IMR-90 (cell line): ENCODE measurements around the gene WNK4. TPM values are rescaled to one million over a fixed set of nuclear protein-coding genes. Genes with fewer than 3 reads are reported as not detected.

Source experiments
- ATAC-seq: fragments of 200-7000 bp; cut with Tn5 transposase; 2 replicates; pipeline ENCODE4 v1.9.1; 2020; ENCODE audit warnings: low read depth, mild to moderate bottlenecking, moderate library complexity
- BruUV-seq: library from RNA; stranded (reverse); fragments of 400-500 nt; replicated peaks from 2 replicates; lab custom pipeline; 2021; lab: Mats Ljungman, UMichigan
- CTCF ChIA-PET: fragments of 300-600 bp; formaldehyde crosslinking; extraction: SDS; loops from one replicate; lab custom pipeline; 2021; ENCODE audit warnings: antibody characterized with exemption; lab: Yijun Ruan, JAX
- POLR2A ChIA-PET: fragments of 300-600 bp; sonication (Branson Sonifier 250); formaldehyde crosslinking; loops from one replicate; lab custom pipeline; 2022; ENCODE audit warnings: antibody characterized with exemption; ENCODE audit not compliant: unreplicated experiment; lab: Charles Lee
- DNase-seq: peaks from one replicate; pipeline ENCODE4 v3.0.0; 2013
- H2AFZ ChIP-seq: replicated peaks from 2 replicates; pipeline ENCODE3; 2013; ENCODE audit warnings: low read length, mild to moderate bottlenecking; ENCODE audit not compliant: poor library complexity
- H2AK5ac ChIP-seq: 2 replicates; pipeline ENCODE4 v1.6.1; 2013; ENCODE audit warnings: low read depth, low read length, inconsistent platforms
- H2AK9ac ChIP-seq: replicated peaks from 2 replicates; pipeline ENCODE3; 2013; ENCODE audit warnings: mild to moderate bottlenecking, low read depth, low read length, moderate library complexity; ENCODE audit not compliant: poor library complexity
- H2BK120ac ChIP-seq: 2 replicates; pipeline ENCODE4 v1.6.1; 2013; ENCODE audit warnings: low read depth, low read length, inconsistent platforms
- H2BK15ac ChIP-seq: 3 replicates; pipeline ENCODE4 v1.6.1; 2013; ENCODE audit warnings: low read depth, low read length, inconsistent platforms
- H2BK20ac ChIP-seq: 2 replicates; pipeline ENCODE4 v1.6.1; 2013; ENCODE audit warnings: low read depth, mild to moderate bottlenecking, inconsistent platforms, low read length, moderate library complexity
- H2BK5ac ChIP-seq: 2 replicates; pipeline ENCODE4 v1.6.1; 2013; ENCODE audit warnings: mild to moderate bottlenecking, low read depth, low read length, inconsistent platforms; ENCODE audit not compliant: poor library complexity, severe bottlenecking
- H3K14ac ChIP-seq: replicated peaks from 2 replicates; pipeline ENCODE4 v1.6.1; 2013; ENCODE audit warnings: low read depth, low read length, inconsistent platforms
- H3K18ac ChIP-seq: 2 replicates; pipeline ENCODE4 v1.6.1; 2013; ENCODE audit warnings: low read depth, low read length, control low read depth
- H3K23ac ChIP-seq: 2 replicates; pipeline ENCODE4 v1.6.1; 2013; ENCODE audit warnings: low read depth, low read length, inconsistent platforms
- H3K27ac ChIP-seq: 2 replicates; pipeline ENCODE4 v1.5.1; 2013; ENCODE audit warnings: mild to moderate bottlenecking, control low read depth, low read length; ENCODE audit not compliant: insufficient read depth
- H3K27me3 ChIP-seq: 2 replicates; pipeline ENCODE4 v1.6.1; 2013; ENCODE audit warnings: low read length; ENCODE audit not compliant: control insufficient read depth, insufficient read depth
- H3K36me3 ChIP-seq: 2 replicates; pipeline ENCODE4 v1.6.1; 2013; ENCODE audit warnings: low read length, mixed read lengths; ENCODE audit not compliant: control insufficient read depth, insufficient read depth
- H3K4ac ChIP-seq: 2 replicates; pipeline ENCODE4 v1.6.1; 2013; ENCODE audit warnings: low read depth, low read length, inconsistent platforms
- H3K4me1 ChIP-seq: 2 replicates; pipeline ENCODE4 v1.6.1; 2013; ENCODE audit warnings: low read length, mixed read lengths; ENCODE audit not compliant: control insufficient read depth, insufficient read depth
- H3K4me2 ChIP-seq: 2 replicates; pipeline ENCODE4 v1.6.1; 2013; ENCODE audit warnings: low read depth, mild to moderate bottlenecking, control low read depth, low read length, moderate library complexity
- H3K4me3 ChIP-seq: 2 replicates; pipeline ENCODE4 v1.5.1; 2013; ENCODE audit warnings: low read depth, mild to moderate bottlenecking, control low read depth, low read length, moderate library complexity; ENCODE audit not compliant: insufficient read depth
- H3K56ac ChIP-seq: 2 replicates; pipeline ENCODE4 v1.6.1; 2013; ENCODE audit warnings: low read length, inconsistent platforms; ENCODE audit not compliant: insufficient read depth; ENCODE audit errors: extremely low read depth
- H3K79me1 ChIP-seq, 2 experiments: 2 replicates each; pipeline ENCODE4 v1.6.1; 2013; ENCODE audit warnings: low read length in 2 of 2, inconsistent platforms in 1 of 2, low read depth in 1 of 2
- H3K9ac ChIP-seq: 2 replicates; pipeline ENCODE4 v1.6.1; 2013; ENCODE audit warnings: low read depth, low read length, control low read depth
- H3K9me1 ChIP-seq: 2 replicates; pipeline ENCODE4 v1.6.1; 2013; ENCODE audit warnings: low read length, inconsistent platforms; ENCODE audit not compliant: insufficient read depth
- H3K9me3 ChIP-seq: 2 replicates; pipeline ENCODE4 v1.6.1; 2013; ENCODE audit warnings: low read length; ENCODE audit not compliant: control insufficient read depth, insufficient read depth
- H4K20me1 ChIP-seq: 2 replicates; pipeline ENCODE4 v1.6.1; 2013; ENCODE audit warnings: low read length, inconsistent platforms; ENCODE audit not compliant: insufficient read depth
- H4K5ac ChIP-seq: 2 replicates; pipeline ENCODE4 v1.6.1; 2013; ENCODE audit warnings: mild to moderate bottlenecking, low read depth, low read length, control low read depth
- H4K8ac ChIP-seq, 2 experiments: 2 replicates each; pipeline ENCODE4 v1.6.1; 2013; ENCODE audit warnings: low read depth in 2 of 2, low read length in 2 of 2, control low read depth in 1 of 2, inconsistent platforms in 1 of 2
- H4K91ac ChIP-seq: 2 replicates; pipeline ENCODE4 v1.6.1; 2013; ENCODE audit warnings: low read depth, low read length, inconsistent platforms; ENCODE audit not compliant: insufficient read depth
- CEBPB ChIP-seq: IDR thresholded peaks from 2 replicates; pipeline ENCODE4 v1.6.1; 2012; ENCODE audit warnings: low read depth, low read length, improper control_type of control experiment
- CHD1 ChIP-seq: IDR thresholded peaks from 2 replicates; pipeline ENCODE4 v1.6.1; 2012; ENCODE audit warnings: low read depth, low read length, improper control_type of control experiment
- FOS ChIP-seq: fragments of 150-350 bp; IDR thresholded peaks from 2 replicates; pipeline ENCODE4 v1.6.1; 2016; ENCODE audit warnings: low read depth, low read length
- MAFK ChIP-seq: IDR thresholded peaks from 2 replicates; pipeline ENCODE4 v1.6.1; 2012; ENCODE audit warnings: low read depth, low read length, improper control_type of control experiment
- MAZ ChIP-seq: IDR thresholded peaks from 2 replicates; pipeline ENCODE4 v1.6.1; 2012; ENCODE audit warnings: low read depth, mild to moderate bottlenecking, low read length, improper control_type of control experiment, moderate library complexity, borderline replicate concordance
- MXI1 ChIP-seq: IDR thresholded peaks from 2 replicates; pipeline ENCODE4 v1.6.1; 2012; ENCODE audit warnings: low read depth, mild to moderate bottlenecking, low read length, moderate library complexity, borderline replicate concordance
- NFE2L2 ChIP-seq: fragments of 150-350 bp; IDR thresholded peaks from 2 replicates; pipeline ENCODE4 v1.6.1; 2016; ENCODE audit warnings: low read depth, mild to moderate bottlenecking, low read length
- POLR2A ChIP-seq: IDR thresholded peaks from 2 replicates; pipeline ENCODE4 v1.6.1; 2012; ENCODE audit warnings: mild to moderate bottlenecking, low read depth, low read length
- RFX5 ChIP-seq: IDR thresholded peaks from 2 replicates; pipeline ENCODE4 v1.8.0; 2012; ENCODE audit warnings: low read depth, mild to moderate bottlenecking, low read length, moderate library complexity
- WGBS, 2 experiments: methylation state at CpG; one replicate each; pipeline versions ENCODE4 v1.1.5 to v1.1.7; 2013; ENCODE audit warnings: missing lambda C conversion rate in 2 of 2; ENCODE audit not compliant: insufficient read length in 1 of 2; ENCODE audit errors: extremely low coverage in 2 of 2; 5-methylcytosine and 5-hydroxymethylcytosine counted together
- dilution Hi-C: fragments of 300-500 bp; cut with HindIII; formaldehyde crosslinking; loops from one replicate; pipeline ENCODE4 v1.14.3; 2018; ENCODE audit warnings: low sequenced_read_pairs; ENCODE audit not compliant: unreplicated experiment
- in situ Hi-C: fragments of 300-500 bp; cut with MboI; formaldehyde crosslinking; loops from 3 replicates; pipeline ENCODE4 v1.14.3; 2019; ENCODE audit warnings: low sequenced_read_pairs, inconsistent platforms, mixed read lengths
- intact Hi-C: fragments of 100-400 bp; cut with micrococcal nuclease; formaldehyde crosslinking; loops from 2 replicates; pipeline ENCODE4 v1.10.0; 2022
- polyA plus RNA-seq, 3 experiments: library from polyadenylated mRNA; depleted of rRNA; stranded (reverse); fragments of >200 nt; gene quantifications; 2 replicates each; pipeline ENCODE4 v1.2.3, GENCODE V29; 2012; ENCODE audit warnings: low replicate concordance in 1 of 3
- total RNA-seq: library from RNA; depleted of rRNA; stranded (reverse); fragments of >200 nt; gene quantifications from 2 replicates; pipeline ENCODE4 v1.2.3, GENCODE V29; 2012
- TF ChIP-seq, protein P1 (sequence below): fragments of 150-350 bp; IDR thresholded peaks from 2 replicates; pipeline ENCODE4 v1.6.1; 2017; ENCODE audit warnings: mild to moderate bottlenecking, antibody characterized with exemption, low read length, low read depth

Gene WNK4
- total and polyA plus RNA-seq, 2 of the 4 experiments (the other 2 are of a cell fraction) = 1.3 to 15.1 TPM

DNA sequence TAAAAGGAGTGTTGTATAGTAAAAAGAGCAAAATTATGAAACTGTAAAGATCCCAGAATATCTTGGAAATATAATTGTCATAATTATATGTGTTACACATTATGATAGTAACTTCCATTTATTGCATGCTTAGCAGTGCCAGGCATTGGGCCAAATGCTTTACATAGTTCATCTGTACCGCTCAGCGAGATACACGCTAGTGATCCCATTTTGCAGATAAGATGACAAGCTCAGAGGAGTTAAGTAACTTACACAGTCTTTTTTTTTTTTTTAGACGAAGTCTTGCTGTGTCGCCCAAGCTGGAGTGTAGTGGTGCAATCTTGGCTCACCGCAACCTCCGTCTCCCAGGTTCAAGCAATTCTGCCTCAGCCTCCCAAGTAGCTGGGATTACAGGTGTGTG, 28.8 kb upstream of the WNK4 start:
- no peak overlapping the region for H2BK20ac ChIP-seq
- H3K36me3 ChIP-seq = no peaks in the 10 kb centered on the region
- no peak for TF ChIP-seq MXI1
- TF ChIP-seq FOS = no peak
- TF ChIP-seq CEBPB = no peak
- no peak for TF ChIP-seq POLR2A
- TF ChIP-seq RFX5 = no peak
- TF ChIP-seq MAFK = no peak
- TF ChIP-seq NFE2L2 = no peak
- TF ChIP-seq MAZ = no peak
- TF ChIP-seq CHD1 = no peak
- TF ChIP-seq, protein P1, sequence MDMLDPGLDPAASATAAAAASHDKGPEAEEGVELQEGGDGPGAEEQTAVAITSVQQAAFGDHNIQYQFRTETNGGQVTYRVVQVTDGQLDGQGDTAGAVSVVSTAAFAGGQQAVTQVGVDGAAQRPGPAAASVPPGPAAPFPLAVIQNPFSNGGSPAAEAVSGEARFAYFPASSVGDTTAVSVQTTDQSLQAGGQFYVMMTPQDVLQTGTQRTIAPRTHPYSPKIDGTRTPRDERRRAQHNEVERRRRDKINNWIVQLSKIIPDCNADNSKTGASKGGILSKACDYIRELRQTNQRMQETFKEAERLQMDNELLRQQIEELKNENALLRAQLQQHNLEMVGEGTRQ = no peak
- H3K27ac ChIP-seq = no peak overlapping the region
- no peak overlapping the region for H2AFZ ChIP-seq
- peaks cover 48% of the 10 kb centered on the region for H3K27me3 ChIP-seq
- in situ Hi-C loops (no loop called here), intact Hi-C loops (no loop called here), dilution Hi-C loops (no loop called here)
- H3K9me1 ChIP-seq = no peaks in the 10 kb centered on the region; the same call in 1 of the 2 replicates
- no peak overlapping the region for H4K5ac ChIP-seq
- H3K18ac ChIP-seq = no peak overlapping the region
- no peak overlapping the region for H4K91ac ChIP-seq
- peaks cover 4% of the 10 kb centered on the region; the same call in 1 of the 2 replicates for H3K4me1 ChIP-seq
- H2BK15ac ChIP-seq = no peak overlapping the region
- no peak overlapping the region for H3K9ac ChIP-seq
- DNase-seq (peak; percentile 18), ATAC-seq (no peak)
- 17% methylated on average over 2 of the region's 7 CpGs; no CpG with 5 or more reads in 1 of the 2 experiments for WGBS, 2 experiments
- no peak overlapping the region for H3K23ac ChIP-seq
- no peak overlapping the region for H2BK120ac ChIP-seq
- H2AK9ac ChIP-seq = no peak overlapping the region
- CTCF ChIA-PET = interaction anchor here (0.6 to 1.1 kb wide), 2 partner anchors 12 to 20 kb away, joined by 3 to 6 read pairs; no protein-coding TSS in a partner anchor
- H3K4ac ChIP-seq = no peak overlapping the region
- H3K56ac ChIP-seq = no peak overlapping the region
- H3K9me3 ChIP-seq = no peaks in the 10 kb centered on the region
- no peaks in the 10 kb centered on the region for H3K79me1 ChIP-seq
- no peak overlapping the region for H4K8ac ChIP-seq
- no peak overlapping the region for H3K14ac ChIP-seq
- H2AK5ac ChIP-seq = no peak overlapping the region
- no peaks in the 10 kb centered on the region for H4K20me1 ChIP-seq
- BruUV-seq = no TSS peak
- H3K4me3 ChIP-seq = no peak overlapping the region
- no peak overlapping the region for H3K4me2 ChIP-seq
- POLR2A ChIA-PET = interaction anchor here (0.6 kb wide), 1 partner anchor 197 kb away, joined by 3 read pairs; no protein-coding TSS in a partner anchor
- no peak overlapping the region for H2BK5ac ChIP-seq
